Skeletal muscle tissue (tissue), 4 donors: ENCODE measurements around the gene CCDC120. TPM values are rescaled to one million over a fixed set of nuclear protein-coding genes. Genes with fewer than 3 reads are reported as not detected.

Experiments used
- H3K27ac ChIP-seq: one replicate; pipeline ENCODE4 v1.7.0; 2013; ENCODE audit warnings: mild to moderate bottlenecking, low read depth, low read length, inconsistent platforms
- H3K27me3 ChIP-seq, 3 donors: one replicate each; pipeline ENCODE4 v1.7.0; 2013; ENCODE audit warnings: low read length in 3 of 3; ENCODE audit not compliant: control insufficient read depth in 3 of 3, insufficient read depth in 3 of 3
- H3K36me3 ChIP-seq, 3 donors: one replicate each; pipeline ENCODE4 v1.7.0; 2013; ENCODE audit warnings: low read length in 3 of 3; ENCODE audit not compliant: control insufficient read depth in 3 of 3, insufficient read depth in 3 of 3
- H3K4me1 ChIP-seq, 3 donors: one replicate each; pipeline ENCODE4 v1.7.0; 2013; ENCODE audit warnings: low read length in 3 of 3, mild to moderate bottlenecking in 3 of 3; ENCODE audit not compliant: control insufficient read depth in 3 of 3, insufficient read depth in 3 of 3
- H3K4me3 ChIP-seq, 3 donors: one replicate each; pipeline ENCODE4 v1.7.0; 2013; ENCODE audit warnings: low read length in 3 of 3
- H3K9ac ChIP-seq, 3 donors: one replicate each; pipeline ENCODE4 v1.7.0; 2013; ENCODE audit warnings: low read length in 3 of 3, mild to moderate bottlenecking in 3 of 3, moderate library complexity in 2 of 3, low read depth in 1 of 3
- H3K9me3 ChIP-seq, 3 donors: one replicate each; pipeline ENCODE4 v1.7.0; 2013; ENCODE audit warnings: low read length in 3 of 3; ENCODE audit not compliant: control insufficient read depth in 3 of 3
- total RNA-seq: library from RNA; depleted of rRNA; stranded (reverse); fragments of >200 nt; gene quantifications from one replicate; pipeline ENCODE4 v1.2.3, GENCODE V29; 2014
- donor health status: Osteomylitis.

The CCDC120 gene
- total RNA-seq, 1 donor from 2014 or later = 0.52 TPM

GRCh38 chrX:49060914-49061313 is 2.1 kb downstream of the CCDC120 start:
- Histone ChIP-seq H3K36me3 (no peaks in the 10 kb centered on the region), H3K9ac (no peak overlapping the region), H3K4me1 (no peaks in the 10 kb centered on the region), H3K27me3 (no peaks in the 10 kb centered on the region), H3K9me3 (no peaks in the 10 kb centered on the region), H3K27ac (no peak overlapping the region), H3K4me3 (no peak overlapping the region)

DNA sequence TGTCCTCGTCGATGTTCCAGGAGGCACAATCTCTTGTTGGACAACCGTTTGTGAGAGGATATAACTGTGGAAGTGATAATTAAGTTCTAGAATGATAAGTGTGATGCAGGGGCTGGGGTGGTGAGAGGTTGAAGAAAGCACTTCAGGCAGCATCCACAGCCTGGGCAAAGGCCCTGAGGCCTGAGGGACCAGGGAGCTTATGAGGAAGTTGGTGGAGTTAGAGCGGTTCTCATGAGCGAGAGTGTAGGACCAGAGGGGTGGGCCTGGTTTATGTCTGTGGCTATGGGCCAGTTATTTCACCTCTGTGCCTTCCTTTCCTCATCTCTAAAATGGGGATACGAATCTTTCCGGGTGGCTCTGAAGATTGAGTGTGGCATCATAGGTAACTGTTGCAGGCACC is 2.7 kb downstream of the CCDC120 start:
- H3K27me3 ChIP-seq = no peaks in the 10 kb centered on the region
- H3K27ac ChIP-seq = no peak overlapping the region
- no peak overlapping the region for H3K4me3 ChIP-seq
- no peaks in the 10 kb centered on the region for H3K9me3 ChIP-seq
- H3K36me3 ChIP-seq = no peaks in the 10 kb centered on the region
- no peaks in the 10 kb centered on the region for H3K4me1 ChIP-seq
- no peak overlapping the region for H3K9ac ChIP-seq

DNA sequence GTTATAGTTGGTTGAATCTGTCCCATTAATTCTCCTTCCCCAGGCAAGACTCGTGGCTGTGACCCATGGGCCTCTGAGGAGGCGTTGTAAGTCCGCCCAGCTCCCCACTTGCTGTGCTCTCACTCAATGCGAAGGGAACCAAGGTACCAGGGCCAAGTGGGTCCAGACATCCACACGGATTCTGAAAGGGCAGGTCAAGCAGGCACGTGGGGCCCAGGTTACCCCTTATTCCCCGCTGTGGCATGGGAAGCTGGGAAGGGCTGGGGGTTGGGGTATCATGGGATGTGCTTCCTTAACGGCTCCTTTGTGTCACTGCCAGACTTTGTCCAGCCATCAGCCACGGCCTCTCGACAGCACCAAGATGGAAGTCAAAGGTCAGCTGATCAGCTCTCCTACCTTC is 3.1 kb downstream of the CCDC120 start:
- no peaks in the 10 kb centered on the region for H3K27me3 ChIP-seq
- H3K9ac ChIP-seq = no peak overlapping the region
- no peaks in the 10 kb centered on the region for H3K36me3 ChIP-seq
- no peaks in the 10 kb centered on the region for H3K4me1 ChIP-seq
- no peak overlapping the region for H3K4me3 ChIP-seq
- no peaks in the 10 kb centered on the region for H3K9me3 ChIP-seq
- no peak overlapping the region for H3K27ac ChIP-seq

DNA sequence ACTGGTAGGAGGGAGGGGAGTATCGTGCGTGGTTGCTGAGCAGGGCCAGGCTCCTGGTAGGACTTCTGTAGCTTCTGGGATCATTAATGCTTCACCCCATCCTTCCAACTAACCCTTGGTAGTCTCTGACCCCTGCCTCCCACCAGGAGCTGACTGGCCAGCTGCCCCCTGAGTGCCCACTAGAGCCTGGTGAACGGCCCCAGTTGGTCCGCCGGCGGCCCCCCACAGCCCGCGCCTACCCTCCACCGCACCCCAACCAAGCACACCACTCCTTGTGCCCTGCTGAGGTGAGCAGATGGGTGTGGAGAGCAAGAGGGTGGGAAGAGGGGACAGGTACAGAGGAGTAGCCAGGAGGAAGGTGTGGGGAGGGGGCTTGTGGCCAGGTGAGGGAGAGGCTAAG is 4.9 kb downstream of the CCDC120 start:
- Histone ChIP-seq H3K36me3 (no peaks in the 10 kb centered on the region), H3K27ac (no peak overlapping the region), H3K4me3 (no peak overlapping the region), H3K9ac (no peak overlapping the region), H3K4me1 (no peaks in the 10 kb centered on the region), H3K27me3 (no peaks in the 10 kb centered on the region), H3K9me3 (no peaks in the 10 kb centered on the region)

DNA sequence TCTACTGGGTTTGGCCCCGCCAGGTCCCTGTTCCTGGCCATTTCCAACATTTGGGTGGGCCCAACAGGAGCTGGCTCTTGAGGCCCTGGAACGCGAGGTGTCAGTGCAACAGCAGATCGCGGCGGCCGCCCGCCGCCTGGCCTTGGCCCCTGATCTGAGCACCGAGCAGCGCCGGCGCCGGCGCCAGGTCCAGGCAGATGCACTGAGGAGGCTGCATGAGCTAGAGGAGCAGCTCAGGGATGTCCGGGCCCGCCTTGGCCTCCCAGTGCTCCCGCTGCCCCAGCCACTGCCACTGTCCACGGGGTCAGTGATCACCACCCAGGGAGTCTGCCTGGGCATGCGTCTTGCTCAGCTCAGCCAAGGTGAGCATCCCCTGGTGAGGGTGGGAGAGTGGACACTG is 5.5 kb downstream of the CCDC120 start:
- H3K27me3 ChIP-seq = no peaks in the 10 kb centered on the region
- no peaks in the 10 kb centered on the region for H3K36me3 ChIP-seq
- no peaks in the 10 kb centered on the region for H3K4me1 ChIP-seq
- H3K9ac ChIP-seq = no peak overlapping the region
- H3K4me3 ChIP-seq = no peak overlapping the region
- no peak overlapping the region for H3K27ac ChIP-seq
- H3K9me3 ChIP-seq = no peaks in the 10 kb centered on the region

GRCh38 chrX:49064735-49065134 is 5.9 kb downstream of the CCDC120 start:
- Histone ChIP-seq H3K36me3 (no peaks in the 10 kb centered on the region), H3K4me1 (no peaks in the 10 kb centered on the region), H3K27me3 (no peaks in the 10 kb centered on the region), H3K9me3 (no peaks in the 10 kb centered on the region), H3K4me3 (no peak overlapping the region), H3K27ac (no peak overlapping the region), H3K9ac (no peak overlapping the region)

DNA sequence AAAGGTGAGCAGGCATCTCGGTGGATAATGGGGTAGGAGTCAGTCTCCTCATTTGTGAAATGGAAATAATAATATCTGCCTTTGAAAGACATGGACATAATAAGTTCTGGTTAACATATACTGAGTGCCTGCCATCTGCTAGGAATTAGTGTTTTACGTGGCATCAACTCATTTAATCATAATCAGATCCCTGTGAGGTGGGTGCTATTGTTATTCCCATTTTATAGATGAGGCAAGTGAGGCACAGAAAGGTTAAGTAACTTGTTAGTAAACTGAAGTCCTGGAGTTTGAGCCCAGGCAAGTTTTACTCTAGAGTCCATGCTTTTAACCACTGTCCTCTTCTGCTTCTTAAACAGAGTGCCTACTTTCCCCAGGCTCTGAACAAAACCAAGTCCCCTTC is 7.5 kb downstream of the CCDC120 start:
- Histone ChIP-seq H3K4me1 (no peaks in the 10 kb centered on the region), H3K36me3 (no peaks in the 10 kb centered on the region), H3K9ac (no peak overlapping the region)

GRCh38 chrX:49066690-49067089 is 7.9 kb downstream of the CCDC120 start:
- H3K4me3 ChIP-seq = no peak overlapping the region
- H3K9ac ChIP-seq = no peak overlapping the region
- no peaks in the 10 kb centered on the region for H3K36me3 ChIP-seq
- no peaks in the 10 kb centered on the region for H3K9me3 ChIP-seq
- H3K27ac ChIP-seq = no peak overlapping the region
- H3K4me1 ChIP-seq = no peaks in the 10 kb centered on the region
- H3K27me3 ChIP-seq = no peaks in the 10 kb centered on the region

More for the DNA sequence above, 7.5 kb downstream of the CCDC120 start:
- H3K4me3 ChIP-seq = no peak overlapping the region
- no peaks in the 10 kb centered on the region for H3K9me3 ChIP-seq
- no peak overlapping the region for H3K27ac ChIP-seq
- no peaks in the 10 kb centered on the region for H3K27me3 ChIP-seq

DNA sequence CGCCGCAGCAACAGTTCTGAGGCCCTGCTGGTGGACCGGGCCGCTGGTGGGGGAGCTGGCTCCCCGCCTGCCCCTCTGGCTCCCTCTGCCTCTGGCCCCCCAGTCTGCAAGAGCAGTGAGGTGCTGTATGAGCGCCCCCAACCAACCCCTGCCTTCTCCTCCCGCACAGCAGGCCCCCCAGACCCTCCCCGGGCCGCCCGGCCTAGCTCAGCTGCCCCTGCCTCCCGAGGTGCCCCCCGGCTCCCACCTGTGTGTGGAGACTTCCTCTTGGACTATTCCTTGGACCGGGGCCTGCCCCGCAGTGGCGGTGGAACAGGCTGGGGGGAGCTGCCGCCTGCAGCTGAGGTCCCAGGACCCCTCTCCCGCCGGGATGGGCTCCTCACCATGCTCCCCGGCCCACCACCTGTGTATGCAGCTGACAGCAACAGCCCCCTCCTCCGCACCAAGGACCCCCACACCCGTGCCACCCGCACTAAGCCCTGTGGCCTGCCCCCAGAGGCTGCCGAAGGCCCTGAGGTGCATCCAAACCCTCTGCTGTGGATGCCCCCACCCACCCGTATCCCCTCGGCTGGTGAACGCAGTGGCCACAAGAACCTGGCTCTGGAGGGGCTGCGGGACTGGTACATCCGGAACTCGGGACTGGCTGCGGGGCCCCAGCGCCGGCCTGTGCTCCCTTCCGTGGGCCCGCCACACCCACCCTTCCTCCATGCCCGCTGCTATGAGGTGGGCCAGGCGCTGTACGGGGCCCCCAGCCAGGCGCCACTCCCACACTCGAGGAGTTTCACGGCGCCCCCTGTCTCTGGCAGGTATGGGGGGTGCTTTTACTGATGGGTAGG is 8.7 kb downstream of the CCDC120 start:
- Histone ChIP-seq H3K9me3 (no peaks in the 10 kb centered on the region), H3K36me3 (no peaks in the 10 kb centered on the region), H3K4me3 (no peak overlapping the region), H3K9ac (no peak overlapping the region), H3K27ac (no peak overlapping the region), H3K27me3 (no peaks in the 10 kb centered on the region), H3K4me1 (peaks cover 0 to 6% (median under 1%) of the 10 kb centered on the region in 3 donors)

DNA sequence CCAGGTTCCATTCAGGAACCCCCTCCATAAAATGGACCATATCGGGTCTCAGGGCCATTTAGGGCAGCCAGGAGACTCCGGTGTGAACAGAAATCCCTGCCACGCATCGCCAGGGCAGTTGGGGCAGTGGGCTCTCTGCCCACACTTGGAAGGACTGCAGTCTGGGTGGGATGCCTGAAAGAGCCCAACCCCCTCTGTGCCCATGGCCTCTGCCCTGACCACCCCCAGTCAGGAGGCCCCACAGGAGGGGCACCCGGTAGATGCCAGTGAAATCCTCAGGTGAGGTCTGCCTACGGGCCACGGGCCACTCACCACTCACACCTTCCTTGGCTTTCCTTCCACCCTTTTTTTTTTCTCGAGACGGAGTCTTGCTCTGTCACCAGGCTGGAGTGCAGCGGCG is 10.2 kb downstream of the CCDC120 start:
- Histone ChIP-seq H3K27ac (no peak overlapping the region), H3K27me3 (no peaks in the 10 kb centered on the region), H3K36me3 (no peaks in the 10 kb centered on the region), H3K9me3 (no peaks in the 10 kb centered on the region), H3K9ac (no peak overlapping the region), H3K4me3 (no peak overlapping the region), H3K4me1 (peaks cover 8 to 18% (median 10%) of the 10 kb centered on the region in 3 donors)
